H1 (cell line): Measurements from ENCODE around the gene RGS9. TPM values are rescaled to one million over a fixed set of nuclear protein-coding genes. Genes with fewer than 3 reads are reported as not detected.

Experiments used
- CTCF ChIA-PET: fragments of 300-600 bp; sonication (Branson Sonifier 250); formaldehyde crosslinking; loops from one replicate; lab custom pipeline; 2021; ENCODE audit not compliant: partially characterized antibody; lab: Charles Lee
- POLR2A ChIA-PET: fragments of 300-600 bp; sonication (Branson Sonifier 250); formaldehyde crosslinking; loops from one replicate; lab custom pipeline; 2021; ENCODE audit warnings: inconsistent platforms; ENCODE audit not compliant: partially characterized antibody; lab: Charles Lee
- DNase-seq, 2 experiments: peaks; one replicate each; pipeline versions ENCODE4 v3.0.0 to v3.0.0-alpha.2; 2010 to 2022; ENCODE audit warnings: low spot score in 2 of 2, low read depth in 1 of 2, mixed read lengths in 1 of 2
- FAIRE-seq: peaks from 2 replicates; lab custom pipeline; 2011; peaks lifted over from hg19 to GRCh38; lab: Jason Lieb, UNC
- H2AFZ ChIP-seq: 2 replicates; pipeline ENCODE4 v1.8.1; 2012; ENCODE audit warnings: low read length, inconsistent platforms
- H2AK5ac ChIP-seq: 2 replicates; pipeline ENCODE4 v1.6.1; 2013; ENCODE audit warnings: low read depth, low read length
- H2BK120ac ChIP-seq: replicated peaks from 2 replicates; pipeline ENCODE3; 2013; ENCODE audit warnings: low read depth, low read length, inconsistent platforms
- H2BK12ac ChIP-seq: 2 replicates; pipeline ENCODE4 v1.6.1; 2013; ENCODE audit warnings: low read depth, low read length
- H2BK15ac ChIP-seq: 2 replicates; pipeline ENCODE4 v1.6.1; 2013; ENCODE audit warnings: low read length
- H2BK20ac ChIP-seq: 2 replicates; pipeline ENCODE4 v1.6.1; 2013; ENCODE audit warnings: low read length
- H2BK5ac ChIP-seq: 2 replicates; pipeline ENCODE4 v1.6.1; 2013; ENCODE audit warnings: low read depth, low read length
- H3K14ac ChIP-seq: 2 replicates; pipeline ENCODE4 v1.6.1; 2013; ENCODE audit warnings: inconsistent platforms; ENCODE audit not compliant: insufficient read length
- H3K18ac ChIP-seq: 2 replicates; pipeline ENCODE4 v1.6.1; 2013; ENCODE audit warnings: low read length; ENCODE audit errors: extremely low read depth
- H3K23ac ChIP-seq: 2 replicates; pipeline ENCODE4 v1.6.1; 2013; ENCODE audit warnings: inconsistent platforms; ENCODE audit not compliant: insufficient read length
- H3K23me2 ChIP-seq: 2 replicates; pipeline ENCODE4 v1.6.1; 2013; ENCODE audit warnings: low read depth, low read length
- H3K27ac ChIP-seq: 2 replicates; pipeline ENCODE4 v1.6.1; 2011; ENCODE audit warnings: low read depth, low read length, inconsistent platforms
- H3K27me3 ChIP-seq, 4 experiments: replicated peaks in 1 of 4; 1 replicate in 1 of 4; 2 replicates in 3 of 4; pipeline versions ENCODE4 v1.6.1 to v1.8.1; 2011 to 2013; ENCODE audit warnings: low read length in 3 of 4, mild to moderate bottlenecking in 3 of 4, inconsistent platforms in 2 of 4, mixed read lengths in 2 of 4, moderate library complexity in 1 of 4; ENCODE audit not compliant: control insufficient read depth in 3 of 4, insufficient read depth in 3 of 4; ENCODE audit errors: extremely low read depth in 1 of 4
- H3K36me3 ChIP-seq, 4 experiments: 2 replicates each; pipeline versions ENCODE4 v1.6.1 to v1.8.1; 2011 to 2013; ENCODE audit warnings: mild to moderate bottlenecking in 4 of 4, low read length in 3 of 4, moderate library complexity in 2 of 4, control low read depth in 1 of 4, inconsistent platforms in 1 of 4; ENCODE audit not compliant: insufficient read depth in 4 of 4, control insufficient read depth in 2 of 4
- H3K4ac ChIP-seq: replicated peaks from 2 replicates; pipeline ENCODE3; 2013; ENCODE audit warnings: low read length, low read depth, mixed read lengths, inconsistent platforms; ENCODE audit not compliant: insufficient read length
- H3K4me1 ChIP-seq, 4 experiments: replicated peaks in 1 of 4; 1 replicate in 1 of 4; 2 replicates in 3 of 4; pipeline versions ENCODE4 v1.6.1 to v1.8.1; 2011 to 2013; ENCODE audit warnings: low read length in 3 of 4, inconsistent platforms in 2 of 4, mixed read lengths in 1 of 4; ENCODE audit not compliant: insufficient read depth in 4 of 4, control insufficient read depth in 3 of 4
- H3K4me2 ChIP-seq, 2 experiments: 2 replicates each; pipeline versions ENCODE4 v1.6.1 to v1.8.1; 2011 to 2013; ENCODE audit warnings: low read depth in 2 of 2, low read length in 2 of 2, control low read depth in 1 of 2, inconsistent platforms in 1 of 2, mild to moderate bottlenecking in 1 of 2; ENCODE audit not compliant: insufficient read depth in 1 of 2
- H3K4me3 ChIP-seq, 4 experiments: fragments of 200-600, 300-600 bp in 1 of 4; sonication (generic), shearing (Covaris generic), sonication (Bioruptor Twin) in 1 of 4; 2 replicates each; pipeline versions ENCODE4 v1.5.1 to v1.8.1; 2011 to 2016; ENCODE audit warnings: low read length in 4 of 4, low read depth in 3 of 4, control low read depth in 2 of 4, inconsistent platforms in 2 of 4, mild to moderate bottlenecking in 2 of 4, mixed read lengths in 1 of 4, moderate library complexity in 1 of 4; ENCODE audit not compliant: insufficient read depth in 2 of 4; ENCODE audit errors: extremely low read depth in 1 of 4
- H3K56ac ChIP-seq: replicated peaks from 2 replicates; pipeline ENCODE3; 2013; ENCODE audit warnings: low read depth, mild to moderate bottlenecking, mixed read lengths, low read length, inconsistent platforms; ENCODE audit not compliant: insufficient read length
- H3K79me1 ChIP-seq: 2 replicates; pipeline ENCODE4 v1.6.1; 2013; ENCODE audit warnings: low read depth, low read length, control low read depth
- H3K79me2 ChIP-seq, 2 experiments: 2 replicates each; pipeline versions ENCODE4 v1.6.1 to v1.8.1; 2012 to 2013; ENCODE audit warnings: low read length in 2 of 2, mild to moderate bottlenecking in 2 of 2, inconsistent platforms in 1 of 2; ENCODE audit not compliant: insufficient read depth in 2 of 2, control insufficient read depth in 1 of 2
- H3K9ac ChIP-seq, 4 experiments: replicated peaks in 1 of 4; 1 replicate in 1 of 4; 2 replicates in 3 of 4; pipeline versions ENCODE4 v1.6.1 to v1.8.1; 2011 to 2013; ENCODE audit warnings: low read depth in 3 of 4, low read length in 3 of 4, control low read depth in 2 of 4, mild to moderate bottlenecking in 2 of 4, moderate library complexity in 2 of 4, inconsistent platforms in 1 of 4; ENCODE audit errors: extremely low read depth in 1 of 4
- H3K9me3 ChIP-seq, 2 experiments: 2 replicates each; pipeline versions ENCODE4 v1.6.1 to v1.8.1; 2012 to 2013; ENCODE audit warnings: mild to moderate bottlenecking in 2 of 2, moderate library complexity in 2 of 2, control low read depth in 1 of 2, inconsistent platforms in 1 of 2, low read depth in 1 of 2, low read length in 1 of 2, mixed read lengths in 1 of 2; ENCODE audit not compliant: insufficient read depth in 2 of 2
- H4K20me1 ChIP-seq, 2 experiments: replicated peaks in 1 of 2; 2 replicates each; pipeline versions ENCODE3 to v1.8.1; 2011 to 2013; ENCODE audit warnings: inconsistent platforms in 2 of 2, low read length in 2 of 2, mild to moderate bottlenecking in 1 of 2; ENCODE audit not compliant: insufficient read depth in 2 of 2, control insufficient read depth in 1 of 2
- H4K5ac ChIP-seq: 2 replicates; pipeline ENCODE4 v1.6.1; 2013; ENCODE audit warnings: low read length, low read depth, mixed read lengths, inconsistent platforms; ENCODE audit not compliant: insufficient read length
- H4K8ac ChIP-seq: 2 replicates; pipeline ENCODE4 v1.8.0; 2013; ENCODE audit warnings: mild to moderate bottlenecking, moderate library complexity, low read length, inconsistent platforms; ENCODE audit not compliant: insufficient read depth; ENCODE audit errors: extremely low read depth
- H4K91ac ChIP-seq: replicated peaks from 2 replicates; pipeline ENCODE3; 2013; ENCODE audit warnings: low read length, mixed read lengths, inconsistent platforms; ENCODE audit not compliant: insufficient read length
- MAX ChIP-seq: IDR thresholded peaks from 2 replicates; pipeline ENCODE4 v1.6.1; 2012; ENCODE audit warnings: inconsistent platforms
- TCF12 ChIP-seq: IDR thresholded peaks from 2 replicates; pipeline ENCODE4 v1.6.1; 2011; ENCODE audit warnings: low read depth, mild to moderate bottlenecking, low read length
- WGBS, 2 experiments: shearing (Covaris generic) in 1 of 2; methylation state at CpG; one replicate each; pipeline versions ENCODE4 v1.1.6 to v1.1.7; 2013 to 2015; ENCODE audit warnings: low lambda C conversion rate in 2 of 2, mixed read lengths in 2 of 2, inconsistent platforms in 1 of 2, low coverage in 1 of 2, missing lambda C conversion rate in 1 of 2; ENCODE audit not compliant: insufficient replicate concordance in 2 of 2, insufficient coverage in 1 of 2, insufficient read length in 1 of 2; ENCODE audit errors: extremely low coverage in 1 of 2, missing lambda C conversion rate in 1 of 2; 5-methylcytosine and 5-hydroxymethylcytosine counted together
- polyA plus RNA-seq, 7 experiments: library from polyadenylated mRNA; depleted of rRNA in 3 of 7; stranded (reverse) in 5 of 7; unstranded in 2 of 7; fragments of >200 nt in 5 of 7; fragments of 200-250 nt in 2 of 7; gene quantifications; 1 replicate in 5 of 7; 2 replicates in 1 of 7; 4 replicates in 1 of 7; pipeline versions ENCODE4 v1.2.1 to v1.2.3, GENCODE V29; 2011 to 2013; ENCODE audit warnings: missing spikeins in 2 of 7, mixed read lengths in 2 of 7
- total RNA-seq: library from RNA; stranded (reverse); fragmentation: NEBNext Ultra II Directional; extraction: Animal tissue kit (Norgen Biotek cat#: 25700); gene quantifications from 2 replicates; pipeline ENCODE4 v1.2.1, GENCODE V29; 2021

The RGS9 gene
- total and polyA plus RNA-seq, 2 of the 8 experiments (the other 6 are each of a cell fraction or from before 2014, with no cell fraction given) = 8.9 to 20.5 TPM

- H2BK120ac ChIP-seq = no peak overlapping the region
- no peak overlapping the region for H3K4me3 ChIP-seq
- H2BK15ac ChIP-seq = no peak overlapping the region
- H3K9me3 ChIP-seq = no peaks in the 10 kb centered on the region
- no peak overlapping the region for H4K5ac ChIP-seq
- H3K14ac ChIP-seq = no peak overlapping the region
- H3K79me1 ChIP-seq = no peaks in the 10 kb centered on the region
- no peak overlapping the region for H2BK20ac ChIP-seq
- H3K18ac ChIP-seq = no peak overlapping the region
- H3K56ac ChIP-seq = no peak overlapping the region
- no peak overlapping the region for H2BK12ac ChIP-seq
- H4K91ac ChIP-seq = no peak overlapping the region
- H3K9ac ChIP-seq = no peak overlapping the region
- peaks cover 5% of the 10 kb centered on the region; the same call in 1 of the 2 replicates for H3K23me2 ChIP-seq
- H3K27ac ChIP-seq = no peak overlapping the region
- CTCF ChIA-PET = interaction anchor here (0.8 to 6.8 kb wide), 4 partner anchors 9 to 23 kb away, joined by 3 to 37 read pairs (median 4); no protein-coding TSS in a partner anchor
- H3K4me1 ChIP-seq = peaks cover 0 to 3% (median 0%) of the 10 kb centered on the region in 4 experiments; a peak in 1 of 7 replicates
- H4K20me1 ChIP-seq = peaks cover 0 to 4% of the 10 kb centered on the region in 2 experiments
- FAIRE-seq (no peak), DNase-seq (no peak)
- H2BK5ac ChIP-seq = no peak overlapping the region
- H4K8ac ChIP-seq = no peak overlapping the region
- no peak for TF ChIP-seq TCF12
- TF ChIP-seq MAX = peak; percentile 47; the same call in 1 of the 2 replicates
- TF ChIP-seq, all 59 proteins: peak for 1
- Histone ChIP-seq H2AFZ (no peak overlapping the region), H2AK5ac (no peak overlapping the region), H3K36me3 (no peaks in the 10 kb centered on the region), H3K23ac (no peak overlapping the region), H3K4me2 (no peak overlapping the region), H3K27me3 (no peaks in the 10 kb centered on the region; a peak in 1 of 7 replicates), H3K79me2 (no peaks in the 10 kb centered on the region), H3K4ac (no peak overlapping the region)
- POLR2A ChIA-PET = no interaction called here
- 70% methylated on average over 1 of the region's 1 CpG; no CpG with 5 or more reads in 1 of the 2 experiments for WGBS, 2 experiments
Measured at GRCh38 chr17:65220732-65221131, 83.6 kb downstream of the RGS9 start.
